Neural progenitor cell (in vitro differentiated cells): ENCODE measurements around the gene SLC47A2.

Source experiments
- CTCF ChIP-seq: fragments of 200-600 bp; sonication (generic); IDR thresholded peaks from 2 replicates; pipeline ENCODE4 v1.5.1; 2017; ENCODE audit warnings: antibody characterized with exemption, mild to moderate bottlenecking
- EZH2phosphoT487 ChIP-seq: fragments of 200-600 bp; sonication (generic); IDR thresholded peaks from 2 replicates; pipeline ENCODE4 v1.6.1; 2017; ENCODE audit warnings: antibody characterized with exemption

- TF ChIP-seq EZH2phosphoT487 (no peak), CTCF (no peak)
Measured at GRCh38 chr17:19664821-19665181, 51.6 kb downstream of the SLC47A2 start.
